ENCODE measurements around the gene GRID2.
A peak's percentile ranks its signal among the peaks of the same experiment; 100 is the strongest.

The GRID2 gene

DNA sequence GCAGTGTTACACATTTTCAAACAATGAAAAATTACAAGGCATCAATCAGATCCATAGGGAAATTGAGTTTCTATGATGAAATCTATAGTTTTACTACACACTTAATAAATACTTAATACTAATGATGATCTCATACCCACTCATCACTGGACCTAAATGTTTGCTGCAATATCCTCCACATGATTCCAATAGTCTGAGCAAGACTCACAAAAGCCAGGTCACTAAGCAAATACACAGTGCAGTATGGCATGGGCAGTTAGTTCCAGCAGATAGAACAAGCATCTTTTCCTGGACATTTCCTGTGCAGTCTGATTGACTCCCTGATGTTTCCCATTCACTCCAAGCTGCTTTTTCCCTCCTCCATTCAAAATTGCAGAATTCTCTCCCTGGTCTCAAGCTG lies 1415.8 kb downstream of the GRID2 start:
- no peak for DNase-seq

DNA sequence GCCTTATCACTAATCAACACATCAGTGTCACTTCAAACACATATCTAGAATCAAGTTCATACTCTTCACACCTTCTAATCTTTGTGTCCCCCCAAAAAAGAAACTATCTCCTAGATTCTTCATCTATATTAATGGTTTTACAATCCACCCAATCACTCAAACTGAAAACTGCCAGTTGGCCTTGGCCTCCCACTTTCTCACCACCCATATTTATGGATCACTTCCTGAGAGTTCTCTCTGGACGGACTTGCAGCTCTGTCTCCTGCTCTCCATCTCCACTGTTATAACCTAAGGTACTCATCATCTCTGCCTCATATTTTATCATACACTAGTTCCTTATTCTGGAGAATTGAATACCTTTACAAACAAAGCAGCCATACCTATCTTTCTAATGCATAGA lies 1418.7 kb downstream of the GRID2 start:
- no peak for DNase-seq

DNA sequence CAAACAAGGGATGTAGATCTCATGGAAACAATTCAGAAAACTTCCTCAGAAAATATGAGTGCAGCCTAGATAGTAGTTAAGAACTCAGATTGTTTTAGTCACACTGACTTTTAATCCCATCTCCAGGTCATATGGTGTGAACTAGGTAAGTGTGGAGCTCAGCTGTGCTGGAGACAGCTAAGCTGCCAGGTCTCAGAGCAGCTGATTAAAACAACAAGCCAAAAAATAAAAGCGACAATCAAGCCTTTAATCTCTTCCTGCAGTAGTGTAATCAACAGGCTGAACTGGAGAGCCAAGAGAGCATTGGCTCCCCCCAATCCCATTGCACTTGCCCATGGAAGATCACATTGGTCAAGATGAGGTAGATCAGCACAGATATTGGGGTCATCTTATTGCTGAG lies 1426.5 kb downstream of the GRID2 start:
- no peak for DNase-seq

DNA sequence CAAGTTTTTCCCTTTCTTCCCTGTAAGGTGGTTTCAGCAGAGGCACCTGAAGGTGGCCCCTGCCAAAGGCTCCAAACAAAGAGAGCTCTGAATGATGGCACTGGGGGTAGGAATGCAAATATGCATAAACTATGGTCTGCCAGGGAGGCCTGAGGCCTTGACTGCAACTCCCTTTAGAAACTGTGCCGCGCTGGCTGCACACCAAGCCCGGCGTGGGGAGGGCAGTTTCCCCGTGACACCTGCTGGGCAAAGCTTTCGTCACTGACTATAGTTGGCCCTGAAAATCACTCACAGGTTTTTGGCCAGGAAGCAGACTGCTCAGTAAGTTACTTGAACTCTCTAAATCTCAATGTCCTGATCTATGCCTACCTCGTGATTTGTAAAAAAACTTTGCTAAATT lies 1427.0 kb downstream of the GRID2 start:
- no peak for DNase-seq

DNA sequence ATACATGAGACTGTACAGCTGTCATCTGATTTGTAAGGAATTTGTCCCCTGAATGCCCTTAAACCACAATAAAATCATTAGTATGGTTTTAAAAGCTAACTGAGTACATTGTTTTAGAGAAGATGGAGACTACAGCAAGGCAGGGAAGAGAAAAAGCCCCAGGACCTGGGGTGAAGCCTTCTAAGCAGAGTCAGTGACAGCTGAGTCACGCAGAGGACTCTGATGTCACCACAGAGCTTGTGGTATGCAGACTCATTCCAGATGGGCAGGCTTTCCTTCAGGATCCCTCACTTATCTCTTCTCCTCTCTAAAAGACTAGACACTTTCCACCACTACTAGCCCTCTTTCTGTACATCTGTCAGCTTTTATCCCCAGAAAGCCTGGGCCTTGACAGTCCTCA lies 1427.7 kb downstream of the GRID2 start:
- no peak for DNase-seq

DNA sequence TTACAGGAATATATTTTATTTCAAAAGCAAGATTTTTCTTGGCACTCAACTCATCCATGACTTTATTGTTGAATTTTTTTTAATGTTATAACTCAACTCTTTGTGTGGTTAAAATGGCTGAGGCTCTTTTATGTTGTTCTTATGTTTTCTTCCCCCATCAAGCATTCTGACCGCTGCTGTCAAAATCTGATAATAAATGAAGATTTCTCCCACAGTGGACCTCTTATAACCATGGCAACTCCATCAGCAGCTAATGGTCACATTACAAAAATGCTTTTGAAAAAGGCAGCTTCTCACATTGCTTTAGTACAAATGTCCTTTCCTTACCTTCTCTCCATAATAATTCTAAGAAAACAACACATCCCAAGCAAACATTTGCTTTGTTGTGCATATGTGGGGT lies 1428.7 kb downstream of the GRID2 start:
- no peak for DNase-seq

DNA sequence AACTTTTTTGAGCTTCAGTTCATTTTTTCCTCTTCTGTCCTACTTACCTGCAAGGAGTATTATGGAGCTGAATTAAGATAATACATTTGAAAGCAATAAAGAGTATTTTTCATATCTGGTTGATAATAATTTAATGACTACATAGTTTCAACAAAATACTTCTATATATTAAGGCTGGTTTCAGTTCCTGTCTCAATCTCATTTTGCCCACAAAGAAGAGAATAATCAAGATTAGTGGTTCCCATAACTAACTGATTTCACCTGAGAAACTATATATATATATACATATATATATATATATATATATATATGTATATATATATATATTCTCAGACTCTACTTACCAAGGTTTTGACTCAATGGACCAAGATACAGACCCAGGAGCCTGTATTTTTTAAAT lies 1437.1 kb downstream of the GRID2 start:
- DNase-seq: no peak

DNA sequence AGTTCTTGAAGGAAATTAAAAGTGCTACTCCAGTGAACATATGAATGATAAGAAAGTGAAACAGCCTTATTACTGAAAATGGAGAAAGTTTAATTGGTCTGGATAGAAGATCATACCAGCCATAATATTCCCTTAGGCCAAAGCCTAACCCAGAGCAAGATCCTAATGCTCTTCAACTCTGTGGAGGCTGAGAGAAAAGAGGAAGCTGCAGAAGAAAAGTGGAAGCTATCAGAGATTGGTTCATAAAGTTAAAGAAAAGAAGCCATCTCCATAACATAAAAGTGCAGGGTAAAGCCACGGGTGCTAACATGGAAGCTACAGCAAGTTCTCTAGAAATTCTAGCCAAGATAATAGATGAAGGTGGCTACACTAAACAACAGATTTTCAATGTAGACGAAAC lies 1439.3 kb downstream of the GRID2 start:
- no peak for DNase-seq

DNA sequence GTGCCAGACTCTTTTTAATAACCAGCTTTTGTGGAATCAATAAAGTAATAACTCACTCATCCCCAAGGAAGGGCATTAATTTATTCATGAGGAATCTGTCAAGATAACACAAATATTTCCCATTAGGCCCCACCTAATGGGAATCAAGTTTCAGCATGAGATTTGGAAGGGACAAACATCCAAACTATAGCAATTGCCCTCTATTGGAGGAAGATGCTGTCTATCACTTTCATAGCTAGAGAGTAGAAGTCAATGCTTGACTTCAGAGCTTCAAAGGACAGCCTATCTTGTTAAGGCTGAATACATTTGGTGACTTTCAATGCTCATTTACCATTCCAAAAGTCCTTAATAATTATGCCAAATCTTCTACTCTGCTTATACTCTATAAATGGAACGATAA lies 1439.9 kb downstream of the GRID2 start:
- no peak for DNase-seq

DNA sequence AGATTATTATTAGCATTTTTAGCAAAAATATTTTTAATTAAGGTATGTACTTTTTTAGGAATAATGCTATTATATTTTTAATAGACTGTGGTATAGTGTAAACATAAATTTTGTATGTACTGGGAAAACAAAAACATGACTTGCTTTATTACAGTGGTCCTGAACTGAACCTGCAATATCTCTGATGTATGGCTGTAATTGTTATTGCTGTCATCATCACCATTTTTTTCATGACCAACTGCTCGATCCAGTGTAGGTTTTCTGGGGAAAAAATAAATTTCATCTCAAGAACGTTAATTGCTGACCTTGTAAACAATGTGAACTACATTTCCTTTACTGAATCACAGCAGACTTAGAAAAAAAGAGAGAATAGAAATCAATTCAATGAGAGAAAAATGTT lies 1441.2 kb downstream of the GRID2 start:
- DNase-seq: no peak

DNA sequence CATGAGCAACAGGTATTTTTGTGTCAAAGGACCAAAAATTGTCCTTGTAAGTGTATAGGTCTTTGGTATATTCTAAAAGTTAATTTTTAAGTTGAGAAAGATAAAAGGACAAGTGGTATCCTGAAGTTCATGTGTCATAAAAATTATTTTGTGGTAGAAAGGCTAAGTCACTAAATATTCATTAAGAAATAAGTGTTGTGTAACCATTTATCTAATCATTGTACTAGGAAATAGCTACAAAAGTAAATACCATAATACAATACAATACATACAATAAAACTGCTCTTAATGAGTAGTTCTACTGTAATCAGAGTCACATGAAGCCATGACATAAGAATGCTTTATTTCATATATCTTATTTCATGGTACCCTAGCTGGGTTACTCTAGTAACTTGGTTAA lies 1442.3 kb downstream of the GRID2 start:
- DNase-seq: no peak

DNA sequence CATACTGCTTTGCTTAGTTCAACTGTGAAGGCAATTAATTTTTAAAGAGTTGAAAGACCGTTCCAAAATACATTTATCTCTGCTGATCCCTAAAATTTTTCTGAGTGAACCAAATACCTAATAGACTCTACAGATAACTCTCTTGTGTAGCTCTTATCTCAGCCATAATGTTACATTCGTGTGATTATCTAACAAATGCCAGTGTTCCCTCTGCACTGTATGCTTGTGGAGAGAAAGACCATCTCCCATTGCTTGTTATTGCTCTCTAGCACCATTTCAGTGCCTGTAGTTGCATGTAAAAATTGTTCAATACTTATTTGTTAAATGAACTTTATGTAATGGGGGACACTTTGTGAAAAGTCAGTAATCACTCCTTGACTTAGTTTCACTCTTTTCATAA lies 1443.5 kb downstream of the GRID2 start:
- DNase-seq: no peak

DNA sequence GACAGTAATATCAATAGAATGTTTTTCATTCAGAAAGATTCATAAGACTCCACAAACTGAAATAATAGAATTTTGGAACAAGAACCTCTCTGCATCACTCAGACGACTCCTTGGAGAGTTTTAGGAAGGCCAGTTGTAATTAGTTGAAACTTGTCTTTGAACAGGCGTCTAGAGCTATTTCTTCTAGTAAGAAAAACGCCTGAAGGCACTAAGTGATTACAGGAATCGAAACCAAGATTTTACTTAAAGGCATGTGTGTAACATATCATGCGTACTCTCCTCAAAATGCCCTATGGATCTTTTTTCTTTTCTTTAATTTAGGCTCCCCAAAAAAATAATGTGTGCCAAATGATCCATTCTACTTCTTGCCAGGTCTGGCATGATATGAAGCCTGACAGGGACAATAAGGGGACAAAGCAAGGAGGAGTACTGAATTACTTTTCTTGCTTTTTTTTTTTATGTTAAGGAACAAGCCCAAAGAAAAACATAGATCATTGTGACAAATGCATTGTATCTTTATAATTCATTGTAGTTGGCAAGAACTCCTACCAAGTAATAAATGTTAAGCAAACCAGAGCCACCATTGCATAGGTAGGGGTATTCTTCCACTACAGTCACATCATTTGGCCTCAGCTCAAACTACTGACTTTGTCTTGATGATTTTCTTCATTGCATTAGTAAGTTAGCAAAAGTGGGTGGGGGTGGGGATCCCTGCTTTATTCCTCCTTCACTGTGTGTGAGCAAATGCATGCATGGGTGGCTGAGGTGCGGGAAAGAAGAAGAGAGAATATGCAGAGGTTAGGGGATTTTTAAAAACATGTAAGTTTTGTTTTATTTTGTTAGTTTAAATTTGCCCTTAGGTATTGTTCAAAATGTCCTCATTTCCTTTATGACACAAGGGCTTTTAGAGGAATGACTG lies 1444.9 kb downstream of the GRID2 start:
- no peak for DNase-seq

DNA sequence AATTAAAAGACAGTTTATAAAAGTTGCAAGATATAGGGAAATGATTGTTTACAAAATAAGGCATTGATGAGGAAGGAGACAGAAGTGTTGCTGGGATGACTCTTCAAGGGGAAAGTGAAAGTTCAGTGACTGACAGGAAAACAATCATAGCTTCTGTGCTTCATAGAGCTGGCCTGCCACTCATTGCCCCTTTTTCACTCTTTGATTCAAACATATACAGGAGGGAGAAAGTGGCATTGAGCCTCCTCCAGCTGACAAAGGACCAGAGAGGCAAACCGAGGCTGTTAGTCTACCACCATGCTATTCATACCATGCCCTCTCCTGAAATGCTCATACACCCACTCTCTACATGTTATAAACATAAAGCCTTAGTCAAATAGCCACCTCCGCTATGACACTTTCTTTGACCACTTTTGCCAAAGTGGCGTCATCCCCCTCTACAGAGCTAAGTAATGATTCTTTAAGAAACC lies 1445.6 kb downstream of the GRID2 start:
- no peak for DNase-seq

DNA sequence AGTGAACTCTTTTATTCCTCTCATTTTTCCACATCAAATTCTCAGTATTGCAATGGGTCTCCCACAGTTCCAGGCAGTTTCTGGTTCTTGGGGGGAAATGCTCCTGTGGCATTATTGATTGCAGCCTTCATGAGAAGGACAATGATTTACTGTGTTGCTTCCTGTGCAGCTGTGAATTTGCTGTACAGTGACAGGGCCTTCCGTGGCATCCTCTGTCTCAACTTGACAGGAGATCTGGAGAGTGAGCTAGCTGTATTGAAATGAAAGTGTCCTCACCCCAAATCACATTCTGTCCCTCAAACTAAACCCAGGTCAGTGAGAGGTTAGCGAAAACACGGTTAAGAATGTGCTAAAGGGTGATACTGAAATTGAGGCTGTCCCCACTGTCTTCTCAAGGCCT lies 1447.6 kb downstream of the GRID2 start:
- no peak for DNase-seq

DNA sequence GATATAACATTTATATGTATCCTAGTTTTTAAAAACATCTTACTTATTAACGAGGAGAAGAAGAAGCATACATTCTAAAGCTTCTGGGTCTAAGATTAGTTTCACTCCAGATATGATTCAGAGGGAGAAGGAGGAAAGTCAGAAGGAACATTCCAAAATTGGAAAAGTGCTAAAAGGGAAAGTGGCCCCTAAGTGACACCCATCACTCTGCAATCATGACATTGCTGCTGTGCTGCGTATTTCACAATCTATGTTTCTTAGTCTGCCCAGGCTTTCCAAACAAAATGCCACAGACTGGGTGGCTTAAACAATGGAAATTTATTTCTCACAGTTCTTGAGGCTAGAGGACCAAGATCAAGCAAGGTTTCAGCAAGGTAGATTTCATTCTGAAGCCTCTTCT lies 1452.3 kb downstream of the GRID2 start:
- DNase-seq: no peak

DNA sequence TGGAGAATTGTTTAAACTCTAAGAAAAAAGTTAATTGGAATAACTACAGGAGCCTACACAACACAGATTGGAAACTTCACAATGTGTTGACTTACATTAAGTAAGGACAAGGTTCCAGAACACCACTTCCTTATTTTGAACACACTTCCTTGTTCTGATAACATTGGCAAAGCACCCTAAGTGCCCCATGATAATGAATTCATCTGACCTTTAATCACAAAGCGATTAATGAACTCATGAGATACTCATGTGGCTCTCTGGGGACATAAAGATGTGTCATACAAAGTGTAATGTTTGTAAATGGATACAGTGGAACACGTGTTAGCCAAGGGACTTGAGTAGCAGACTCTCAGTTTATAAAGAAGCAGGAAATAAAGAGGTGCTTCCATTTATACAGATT lies 1455.7 kb downstream of the GRID2 start:
- DNase-seq: no peak

DNA sequence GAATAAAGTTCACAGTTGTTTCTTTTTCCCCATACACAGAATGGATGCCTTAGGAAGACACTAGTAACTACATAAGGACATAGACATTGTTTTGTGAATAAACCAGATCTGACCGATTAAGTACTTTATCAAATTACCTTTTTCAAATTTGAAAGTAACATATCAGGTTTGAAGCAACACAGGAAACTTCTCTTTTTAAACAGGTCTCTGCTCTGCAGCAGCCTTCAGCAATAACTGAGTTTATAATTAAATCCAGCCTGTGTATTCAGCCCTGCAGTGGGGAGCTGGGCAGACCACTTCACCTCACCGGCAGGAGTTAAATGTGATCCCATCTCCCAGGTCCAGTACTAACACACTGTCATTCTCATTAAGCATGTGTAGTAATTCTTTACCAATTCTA lies 1456.5 kb downstream of the GRID2 start:
- no peak for DNase-seq

DNA sequence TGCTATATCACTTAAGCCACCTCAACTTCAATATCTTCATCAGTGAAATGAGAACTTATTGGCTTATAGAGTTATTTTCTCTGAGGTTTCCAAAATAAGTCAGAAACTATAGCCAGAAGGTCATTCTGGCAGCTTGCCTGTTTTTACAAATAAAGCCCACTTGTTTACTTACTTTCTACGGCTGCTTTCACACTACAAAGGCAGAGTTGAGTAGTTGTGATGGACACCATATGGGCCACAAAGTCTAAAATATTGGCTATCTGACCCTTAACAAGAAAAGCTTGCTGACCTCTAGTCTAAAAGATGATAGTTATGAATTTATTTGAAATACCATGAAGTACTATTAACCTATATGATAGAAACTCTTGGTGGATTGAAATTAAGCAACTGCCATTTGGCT lies 1457.5 kb downstream of the GRID2 start:
- DNase-seq: no peak

DNA sequence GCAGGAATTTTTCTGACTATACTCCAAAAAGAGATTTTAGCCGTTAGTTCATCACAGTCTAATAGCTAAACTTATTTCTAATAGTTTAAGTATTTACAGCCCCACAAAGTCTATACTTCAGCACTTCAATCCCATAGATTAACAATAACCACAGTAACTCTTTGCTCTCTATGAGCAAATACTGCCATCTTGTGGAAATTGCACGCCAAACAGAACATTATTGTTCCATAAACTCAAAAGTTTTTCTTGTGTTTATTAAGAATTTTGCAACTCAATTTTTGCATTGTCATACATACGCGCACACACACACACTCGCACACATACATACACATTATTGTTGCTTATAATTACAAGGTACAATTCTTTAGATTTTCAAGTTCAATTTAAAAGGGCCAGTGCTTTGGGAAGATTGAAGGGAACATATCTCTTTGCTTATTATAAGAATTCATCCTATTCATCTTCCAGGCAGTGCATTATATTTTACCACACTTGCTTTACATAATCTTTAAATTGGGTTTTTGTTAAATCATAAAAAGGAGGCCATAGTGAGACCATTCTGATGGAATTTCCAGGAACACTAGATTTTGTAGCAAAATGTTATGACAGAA lies 1461.0 kb downstream of the GRID2 start:
- peak; percentile 28 for DNase-seq

DNA sequence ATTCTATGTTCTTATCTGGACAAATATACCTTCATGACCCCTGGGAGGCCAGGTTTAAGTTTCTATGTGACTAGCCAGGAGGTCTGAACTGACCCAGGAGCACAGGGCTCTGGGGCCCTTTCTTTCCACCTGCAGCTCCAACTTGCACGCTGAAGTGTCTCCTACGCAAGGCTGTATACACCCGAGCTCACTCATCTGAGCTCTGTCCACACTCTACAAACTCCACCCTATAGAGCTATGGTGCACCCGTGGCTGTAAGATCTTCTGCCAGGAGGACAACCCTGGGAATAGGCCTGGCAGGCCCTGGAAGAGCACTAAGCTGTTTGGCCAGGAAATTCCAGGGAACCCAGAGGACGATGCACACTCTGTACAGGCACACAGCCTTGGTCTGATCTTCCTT lies 1464.2 kb downstream of the GRID2 start:
- DNase-seq: no peak

DNA sequence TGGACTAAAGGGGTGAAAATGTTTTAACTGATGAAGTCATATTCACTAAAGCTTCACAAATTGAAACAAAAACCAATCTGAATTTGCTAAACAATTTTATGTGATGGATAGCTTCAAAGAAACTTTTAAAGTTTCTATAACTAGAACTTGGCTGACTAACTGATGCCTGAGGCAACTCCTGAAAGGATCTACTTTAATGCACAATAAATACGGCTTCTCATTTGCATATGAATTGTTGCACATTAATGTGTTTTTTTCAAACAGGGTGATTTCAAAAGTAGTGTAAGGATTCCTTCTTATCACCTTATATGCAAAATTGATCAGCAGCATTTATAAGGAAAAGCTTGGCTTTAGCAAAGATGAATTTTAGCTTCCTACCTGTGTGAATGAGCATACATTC lies 1466.4 kb downstream of the GRID2 start:
- DNase-seq: no peak

DNA sequence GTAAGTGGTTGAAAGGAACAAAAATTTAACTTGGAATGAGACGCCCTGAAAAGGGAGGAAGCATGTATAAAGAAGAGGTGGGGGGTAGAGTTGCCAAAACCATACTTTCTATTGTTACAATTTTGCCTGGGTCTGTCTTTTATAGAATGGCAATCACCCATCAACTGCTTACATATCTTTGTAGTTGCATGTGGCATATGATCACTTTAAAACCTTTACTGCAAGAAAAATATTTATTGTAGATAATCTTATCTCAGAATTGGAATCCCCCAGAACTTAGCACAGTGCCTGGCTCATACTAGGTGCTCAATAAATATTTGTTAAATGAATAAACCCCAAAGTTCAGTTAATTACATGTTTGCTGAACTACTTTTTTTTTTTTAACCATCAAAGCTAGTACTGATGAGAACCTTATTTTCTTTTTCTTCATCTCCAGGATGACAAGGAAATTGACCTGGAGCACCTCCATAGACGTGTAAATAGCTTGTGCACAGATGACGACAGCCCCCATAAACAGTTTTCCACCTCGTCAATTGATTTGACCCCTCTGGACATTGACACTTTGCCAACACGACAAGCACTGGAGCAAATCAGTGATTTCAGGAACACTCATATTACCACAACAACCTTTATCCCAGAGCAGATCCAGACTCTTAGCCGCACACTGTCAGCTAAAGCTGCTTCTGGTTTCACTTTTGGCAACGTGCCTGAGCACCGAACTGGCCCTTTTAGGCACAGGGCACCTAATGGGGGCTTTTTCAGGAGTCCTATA lies 1468.1 kb downstream of the GRID2 start:
- DNase-seq: no peak

DNA sequence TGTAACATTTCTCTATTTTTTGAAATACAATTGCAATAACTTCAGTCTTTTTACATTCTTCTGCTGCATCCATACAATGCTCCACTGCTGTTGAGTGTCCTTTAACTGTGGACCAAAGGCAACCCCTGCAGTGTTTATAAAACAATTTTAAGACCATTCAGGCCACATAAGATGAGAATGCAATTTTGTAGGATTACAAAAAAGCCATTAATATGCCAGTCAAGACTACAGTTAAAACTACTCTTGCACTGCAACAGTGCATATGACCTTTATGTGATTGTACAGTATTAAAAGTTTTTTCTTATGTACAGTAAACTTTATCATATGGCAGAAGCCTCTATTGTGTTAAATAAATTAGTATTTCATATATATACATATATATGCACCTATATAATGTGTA lies 1469.1 kb downstream of the GRID2 start:
- DNase-seq: no peak

Measured in activated CD4-positive, alpha-beta T cell treated with anti-CD3 and anti-CD28 coated beads, Interleukin-10, Interleukin-2, amounts not matched to agents 100 ng/mL and 50 ng/mL, durations not matched to agents 16 hours and 8 hours (primary cell).